GM10266 (cell line): ENCODE data around the gene CORO2B.
A peak's percentile ranks its signal among the peaks of the same experiment; 100 is the strongest.

Source experiments
- DNase-seq: peaks from one replicate; pipeline ENCODE4 v3.0.0; 2012; ENCODE audit errors: extremely low spot score
- CTCF ChIP-seq: IDR thresholded peaks from 2 replicates; pipeline ENCODE4 v1.5.1; 2012; ENCODE audit warnings: mild to moderate bottlenecking, low read depth; ENCODE audit not compliant: control insufficient read depth, insufficient read depth; ENCODE audit errors: missing control alignments

Gene CORO2B

GRCh38 chr15:68550498-68551295 is 28.1 kb upstream of the CORO2B start:
- TF ChIP-seq CTCF: peak; percentile 86
- peak; percentile 68 for DNase-seq

- DNase-seq: no peak
Measured at GRCh38 chr15:68551296-68551635, 27.5 kb upstream of the CORO2B start.

GRCh38 chr15:68552344-68552743 is 26.4 kb upstream of the CORO2B start:
- DNase-seq: no peak
- TF ChIP-seq CTCF: no peak

More at GRCh38 chr15:68551296-68551635, 27.5 kb upstream of the CORO2B start:
- no peak for TF ChIP-seq CTCF

GRCh38 chr15:68552773-68553172 is 26.0 kb upstream of the CORO2B start:
- no peak for TF ChIP-seq CTCF
- DNase-seq: no peak

GRCh38 chr15:68553314-68553993 is 25.3 kb upstream of the CORO2B start:
- DNase-seq: no peak
- TF ChIP-seq CTCF: no peak

GRCh38 chr15:68553994-68554720 is 24.6 kb upstream of the CORO2B start:
- DNase-seq: peak; percentile 62
- peak; percentile 69 for TF ChIP-seq CTCF
